KOPT-K1 (cell line): Measurements from ENCODE around the gene CAMKV.

Experiments
- H3K27ac ChIP-seq: fragments of 200-600 bp; sonication (generic); 2 replicates; pipeline ENCODE4 v1.5.1; 2016; ENCODE audit warnings: antibody characterized with exemption, mild to moderate bottlenecking, low read depth, low read length; ENCODE audit not compliant: poor library complexity, severe bottlenecking
- H3K36me3 ChIP-seq: fragments of 200-600 bp; sonication (generic); 2 replicates; pipeline ENCODE4 v1.5.1; 2017; ENCODE audit warnings: antibody characterized with exemption, mild to moderate bottlenecking, low read length, moderate library complexity; ENCODE audit not compliant: insufficient read depth
- H3K9me3 ChIP-seq: fragments of 200-600 bp; sonication (generic); 2 replicates; pipeline ENCODE4 v1.5.1; 2017; ENCODE audit warnings: antibody characterized with exemption, low read length, mild to moderate bottlenecking; ENCODE audit not compliant: insufficient read depth, poor library complexity, severe bottlenecking

The CAMKV gene

DNA sequence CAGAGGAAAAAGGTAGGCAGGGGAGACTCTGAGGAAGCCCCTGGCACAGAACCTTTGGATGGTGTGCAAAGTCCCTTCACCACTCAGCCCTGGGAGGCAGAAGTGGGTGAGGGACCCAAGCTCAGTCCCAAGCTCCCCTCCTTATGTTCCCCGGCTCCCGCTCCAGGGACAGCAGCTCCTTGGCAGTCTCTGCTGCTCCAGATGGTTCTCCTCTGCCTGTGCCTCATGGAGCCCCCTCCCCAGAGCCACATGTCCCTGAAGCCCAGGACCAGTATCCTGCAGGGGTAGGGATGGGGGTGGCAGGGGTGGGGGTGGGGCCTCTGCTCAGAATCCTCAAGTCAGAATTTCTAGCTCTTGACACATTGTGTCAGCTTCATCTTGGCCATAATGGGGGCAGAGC, 8.0 kb upstream of the CAMKV start:
- Histone ChIP-seq H3K9me3 (no peaks in the 10 kb centered on the region), H3K27ac (no peak overlapping the region), H3K36me3 (no peaks in the 10 kb centered on the region)

DNA sequence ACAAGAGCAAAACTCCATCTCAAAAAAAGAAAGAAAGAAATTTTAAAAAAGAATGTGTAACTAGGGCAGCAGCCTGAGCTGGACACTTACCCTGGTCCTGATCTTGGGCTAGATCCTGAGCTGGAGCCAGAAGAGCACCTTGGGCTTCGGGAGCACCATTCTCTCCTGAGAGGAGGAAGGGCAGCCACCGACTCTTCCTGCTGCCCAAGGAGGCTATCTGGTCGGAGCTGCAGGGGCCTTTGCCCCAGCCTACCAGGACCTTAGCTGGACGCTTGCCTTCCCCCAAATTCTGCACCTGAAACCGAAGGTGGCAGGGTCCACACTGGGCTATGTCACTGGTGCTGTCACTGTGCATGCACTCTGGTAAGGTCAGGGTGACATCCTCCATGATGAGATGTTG, 6.9 kb upstream of the CAMKV start:
- no peak overlapping the region for H3K27ac ChIP-seq
- H3K36me3 ChIP-seq = no peaks in the 10 kb centered on the region
- H3K9me3 ChIP-seq = no peaks in the 10 kb centered on the region

DNA sequence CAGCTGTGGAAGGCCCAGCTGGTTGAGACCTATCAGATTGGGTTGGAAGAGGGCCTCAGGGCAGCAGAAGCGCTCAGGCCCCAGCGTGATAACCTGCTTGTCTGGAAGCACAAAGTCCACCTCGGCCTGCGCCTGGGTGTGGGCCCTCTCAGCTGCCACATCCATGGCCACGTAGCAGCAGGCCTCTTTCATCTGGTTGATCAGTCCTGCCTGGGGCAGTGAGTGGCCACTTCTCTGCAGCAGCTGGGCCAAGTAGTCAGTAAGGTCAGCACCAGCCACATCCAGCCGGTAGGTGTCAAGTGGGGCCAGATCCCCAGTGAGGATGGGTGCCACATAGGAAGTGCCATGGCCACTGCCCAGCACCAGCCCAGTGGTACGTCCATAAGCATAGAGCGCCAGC, 3.9 kb upstream of the CAMKV start:
- no peaks in the 10 kb centered on the region for H3K9me3 ChIP-seq
- H3K27ac ChIP-seq = no peak overlapping the region
- no peaks in the 10 kb centered on the region for H3K36me3 ChIP-seq

DNA sequence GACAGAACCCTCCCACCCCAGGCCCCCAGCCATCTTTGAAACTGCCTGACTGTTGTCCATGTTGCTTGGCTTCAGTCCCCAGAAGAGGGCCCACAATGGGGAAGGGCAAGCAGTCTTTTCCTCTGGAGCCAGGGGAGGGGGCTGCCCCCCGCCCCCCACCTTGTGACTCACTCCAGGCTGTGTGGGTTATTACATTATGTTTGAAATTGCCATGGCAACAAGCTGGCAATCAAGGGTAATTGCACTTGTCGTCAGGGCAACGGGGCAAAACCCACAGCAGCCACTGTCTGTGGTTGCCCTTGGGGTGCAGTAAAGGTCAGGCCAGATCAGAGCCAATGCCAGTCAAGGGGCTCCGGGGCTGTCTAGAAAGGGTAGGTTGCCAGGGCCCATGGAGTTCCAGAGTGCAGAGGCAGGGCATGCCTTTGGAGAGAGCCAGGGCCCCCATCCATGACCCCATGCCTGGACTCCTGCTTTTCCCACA, 3.1 kb upstream of the CAMKV start:
- H3K27ac ChIP-seq = no peak overlapping the region
- H3K9me3 ChIP-seq = no peaks in the 10 kb centered on the region
- no peaks in the 10 kb centered on the region for H3K36me3 ChIP-seq

DNA sequence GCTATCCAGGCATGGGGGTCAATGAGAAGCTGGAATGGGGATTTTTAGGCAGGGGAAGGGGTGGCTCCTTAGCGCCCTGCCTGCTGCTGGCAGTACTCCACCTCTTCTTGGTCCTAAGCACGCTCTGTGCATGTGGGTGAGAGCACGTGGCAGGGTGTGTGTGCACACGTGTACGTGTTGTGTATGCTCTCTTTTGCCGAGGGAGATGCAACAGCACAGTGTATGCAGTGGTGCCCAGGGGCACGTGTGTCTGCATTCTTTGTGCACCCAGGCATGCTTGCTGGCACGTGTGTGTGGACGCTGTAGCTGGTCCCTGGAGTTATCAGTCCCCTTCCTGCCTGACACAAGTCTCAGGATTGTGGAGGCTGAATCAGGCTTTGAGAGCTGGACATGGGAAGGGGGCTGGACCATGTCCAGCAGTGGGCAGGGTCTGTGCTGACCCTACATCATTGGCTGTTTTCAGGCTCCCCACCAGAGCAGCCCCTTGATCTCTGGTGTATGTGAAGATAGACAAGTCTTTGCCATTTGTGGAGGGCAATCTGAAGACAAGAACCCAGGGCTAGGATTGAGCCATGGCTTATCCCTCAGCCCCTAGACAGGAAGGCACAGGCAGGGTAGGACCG, 1.9 kb upstream of the CAMKV start:
- Histone ChIP-seq H3K36me3 (no peaks in the 10 kb centered on the region), H3K27ac (no peak overlapping the region), H3K9me3 (no peaks in the 10 kb centered on the region)

DNA sequence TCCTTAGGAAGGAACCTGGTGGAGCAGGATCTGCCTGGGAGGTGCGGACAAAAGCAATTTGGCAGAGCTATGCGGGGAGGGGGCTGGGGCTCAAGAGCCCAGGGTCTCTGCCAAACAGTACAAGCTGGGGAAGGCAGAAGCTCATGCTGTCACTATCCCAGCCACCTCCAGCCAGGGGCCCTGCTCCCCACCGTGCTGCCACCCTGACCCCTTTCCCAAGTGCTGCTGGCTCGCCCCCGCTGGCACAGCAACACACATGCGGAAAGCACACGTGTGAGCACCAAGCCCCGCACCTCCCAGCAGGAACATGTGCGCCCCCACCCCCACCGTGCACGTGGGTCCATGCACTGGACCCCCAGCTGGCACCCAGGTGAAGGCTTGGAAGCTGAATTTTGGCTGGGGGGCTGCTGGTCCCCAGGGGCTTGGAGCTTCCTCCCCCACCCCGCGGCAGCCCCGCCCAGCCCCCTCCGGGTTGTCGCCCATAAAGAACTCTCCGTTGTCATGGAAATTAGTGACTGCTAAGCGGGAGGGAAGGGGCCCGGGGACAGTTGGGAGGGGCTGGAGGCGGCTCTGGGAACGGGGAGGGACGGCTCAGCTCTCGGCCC, 742 bp downstream of the CAMKV start:
- Histone ChIP-seq H3K36me3 (no peaks in the 10 kb centered on the region), H3K27ac (no peak overlapping the region)

DNA sequence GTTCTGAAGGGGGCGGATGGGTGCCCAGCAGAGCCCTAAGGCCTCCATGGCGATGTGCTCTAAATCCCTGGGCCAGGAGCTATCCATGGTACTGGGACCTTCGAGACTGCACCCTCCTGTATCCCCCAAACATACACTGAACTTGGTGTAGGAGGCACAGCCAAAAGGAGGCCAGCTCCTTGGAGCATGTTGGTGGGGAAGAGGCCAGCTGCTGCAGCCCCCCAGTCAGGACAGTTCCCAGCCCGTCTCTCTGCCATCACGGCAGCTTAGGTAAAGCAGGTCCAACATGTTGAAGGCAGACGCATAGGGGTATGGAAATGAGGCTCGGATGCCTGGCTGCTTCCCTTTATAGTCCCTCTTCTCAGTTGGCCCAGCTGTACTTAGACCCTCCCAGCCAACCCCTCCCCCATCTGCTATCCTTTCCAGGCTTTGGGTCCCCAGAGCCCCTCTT, 1.8 kb downstream of the CAMKV start:
- Histone ChIP-seq H3K36me3 (no peaks in the 10 kb centered on the region), H3K27ac (no peak overlapping the region), H3K9me3 (no peaks in the 10 kb centered on the region)

More for the DNA sequence above, 742 bp downstream of the CAMKV start:
- H3K9me3 ChIP-seq = no peaks in the 10 kb centered on the region

DNA sequence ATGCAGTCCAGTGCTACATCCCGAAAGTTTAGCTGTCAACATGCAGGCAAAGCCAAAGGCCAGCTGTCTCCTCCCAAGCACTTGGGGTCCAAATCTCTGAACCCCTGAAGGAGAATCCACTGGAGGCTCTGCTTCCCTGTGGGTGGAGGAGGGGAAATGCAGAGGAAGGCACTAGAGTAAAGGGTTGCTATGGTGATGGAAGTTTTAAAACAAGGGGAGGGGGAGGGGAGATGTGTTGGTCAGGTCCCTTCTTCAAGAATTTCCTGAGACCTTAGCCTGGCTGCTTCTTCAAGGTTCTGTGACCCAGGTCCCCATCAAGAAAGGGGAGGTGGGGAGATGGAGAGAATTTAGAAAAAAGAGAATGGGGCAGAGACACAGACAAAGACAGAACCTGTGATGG, 2.3 kb downstream of the CAMKV start:
- Histone ChIP-seq H3K36me3 (no peaks in the 10 kb centered on the region), H3K27ac (no peak overlapping the region), H3K9me3 (no peaks in the 10 kb centered on the region)

DNA sequence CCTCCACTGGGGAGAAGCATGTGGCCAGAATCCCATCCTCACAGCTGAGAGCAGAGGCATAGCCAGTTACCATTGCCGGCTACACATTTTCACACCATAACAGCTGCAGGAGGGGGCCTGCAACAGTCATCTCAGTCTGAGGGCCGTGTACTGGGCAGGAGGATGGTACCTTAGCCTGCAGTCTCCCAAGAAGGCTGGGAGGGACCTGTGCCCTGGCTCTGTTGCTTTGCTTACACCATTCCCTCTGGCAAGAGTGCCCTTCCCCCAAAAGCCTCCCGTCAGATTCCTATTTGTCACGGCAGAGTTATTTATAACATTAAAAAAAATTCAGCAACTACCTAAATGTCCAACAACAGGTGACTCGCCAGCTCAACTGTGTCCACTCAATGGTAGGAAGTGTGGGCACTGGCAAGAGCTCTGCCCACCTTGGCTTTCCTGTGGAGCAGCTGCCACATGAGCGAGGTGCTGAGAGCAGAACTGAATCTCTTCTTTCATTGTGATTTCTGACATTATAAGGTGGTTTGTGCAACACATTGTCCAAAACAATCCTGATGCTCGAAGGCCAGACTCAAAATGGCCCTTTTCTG, 4.4 kb downstream of the CAMKV start:
- Histone ChIP-seq H3K27ac (no peak overlapping the region), H3K9me3 (no peaks in the 10 kb centered on the region), H3K36me3 (no peaks in the 10 kb centered on the region)

DNA sequence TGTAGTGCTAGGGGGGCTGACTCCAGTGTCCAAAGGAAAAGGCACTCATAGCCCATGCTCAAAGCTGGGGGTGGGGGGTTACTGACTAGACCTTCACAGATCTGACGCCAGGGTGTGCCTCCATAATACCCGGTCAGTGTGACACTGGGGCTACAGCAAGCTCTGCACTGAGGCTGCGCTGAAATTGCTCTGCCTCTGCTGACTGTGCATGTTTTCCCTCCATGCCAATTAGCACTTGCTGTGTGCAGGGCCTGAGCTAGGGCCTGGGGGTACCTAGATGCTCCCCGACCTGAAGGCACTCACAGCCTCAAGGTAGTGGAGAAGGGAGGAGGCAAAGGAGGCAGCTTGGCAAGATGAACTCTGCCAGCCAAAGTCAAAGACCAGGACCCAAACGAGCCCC, 5.2 kb downstream of the CAMKV start:
- Histone ChIP-seq H3K27ac (no peak overlapping the region), H3K36me3 (no peaks in the 10 kb centered on the region), H3K9me3 (no peaks in the 10 kb centered on the region)

DNA sequence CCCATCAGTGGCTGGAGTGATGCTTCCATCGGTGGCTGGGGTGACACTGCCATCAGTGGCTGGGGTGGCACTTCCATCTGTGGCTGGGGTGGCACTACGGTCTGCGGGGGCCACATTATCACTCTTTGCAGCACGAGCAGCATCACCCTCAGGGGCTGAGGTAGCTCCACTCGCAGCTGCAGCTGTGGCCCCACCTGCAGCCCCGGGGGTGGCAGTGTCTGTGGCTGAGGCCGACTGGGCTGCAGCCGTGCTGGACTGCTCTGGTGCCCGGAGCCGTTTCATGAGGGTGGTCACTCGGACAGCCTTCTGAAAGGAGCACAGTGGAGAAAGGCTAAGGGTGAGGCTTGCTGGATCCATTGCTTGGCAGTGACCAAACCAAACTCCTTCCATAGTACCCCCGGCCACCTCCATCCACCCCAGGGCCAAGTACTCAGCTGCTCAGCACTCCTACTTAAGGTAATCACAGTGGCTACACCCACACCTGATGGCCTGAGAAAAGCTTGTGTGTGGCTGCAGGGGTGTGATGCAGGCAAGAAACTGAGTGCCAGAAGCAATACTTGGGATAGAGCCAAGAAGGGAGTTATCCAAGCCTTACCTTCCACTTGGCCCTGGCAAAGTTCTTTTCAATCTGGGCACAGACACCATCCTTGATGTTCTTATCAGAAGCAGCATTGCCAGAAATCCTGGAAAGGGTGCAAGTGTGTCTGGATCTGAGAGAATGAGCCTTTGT, 10.0 kb downstream of the CAMKV start:
- Histone ChIP-seq H3K9me3 (no peaks in the 10 kb centered on the region), H3K36me3 (no peaks in the 10 kb centered on the region), H3K27ac (no peak overlapping the region)

DNA sequence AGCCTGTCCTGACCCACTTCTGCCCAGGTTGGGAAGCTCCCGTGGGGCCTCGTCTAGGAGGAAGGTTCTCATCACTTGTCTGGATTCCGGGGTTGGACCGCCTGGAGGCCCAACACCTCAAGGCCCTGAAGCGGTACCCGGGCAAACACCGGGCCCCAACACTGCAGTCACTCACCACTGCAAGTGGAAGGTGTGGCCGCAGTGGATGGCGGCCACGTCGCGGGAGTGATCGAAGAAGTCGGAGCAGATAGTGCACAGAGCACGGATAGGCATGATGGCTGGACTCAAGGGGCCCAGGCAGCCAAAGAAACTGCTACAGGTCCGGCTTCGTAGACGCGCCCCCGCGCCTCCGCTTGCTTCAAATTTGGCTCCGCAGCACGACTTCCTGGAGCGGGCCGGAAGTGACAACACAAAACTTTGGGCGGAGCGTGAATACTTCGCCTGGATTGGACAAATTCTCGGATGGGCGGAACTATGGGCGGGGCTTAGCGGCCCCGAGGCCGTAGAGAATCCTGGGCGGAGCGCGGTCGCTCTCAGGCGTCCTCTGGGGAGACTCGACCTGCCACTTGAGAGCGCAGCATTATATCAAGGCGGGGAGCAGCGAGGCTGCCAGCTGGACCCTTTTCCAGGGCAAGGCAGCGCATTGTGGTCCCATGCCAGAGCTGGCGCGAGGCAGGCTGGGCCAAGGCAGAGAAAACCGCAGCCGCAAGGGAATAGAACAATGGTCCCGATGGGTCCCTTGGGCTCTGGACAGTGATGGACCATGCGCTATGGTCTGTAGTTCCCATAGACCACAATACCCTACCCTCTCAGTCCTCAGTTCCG, 13.3 kb downstream of the CAMKV start, which contains the start of gene TRAIP:
TRAIP (minus strand) TSS at position 384 of the 825 bp plus-strand sequence; CDS start at position 273, 111 bp downstream.
- H3K27ac ChIP-seq = peak within 1 kb of the TSS; percentile 52
- peaks cover 9% of the 10 kb centered on the region; the same call in 1 of the 2 replicates for H3K36me3 ChIP-seq
- H3K9me3 ChIP-seq = no peaks in the 10 kb centered on the region

DNA sequence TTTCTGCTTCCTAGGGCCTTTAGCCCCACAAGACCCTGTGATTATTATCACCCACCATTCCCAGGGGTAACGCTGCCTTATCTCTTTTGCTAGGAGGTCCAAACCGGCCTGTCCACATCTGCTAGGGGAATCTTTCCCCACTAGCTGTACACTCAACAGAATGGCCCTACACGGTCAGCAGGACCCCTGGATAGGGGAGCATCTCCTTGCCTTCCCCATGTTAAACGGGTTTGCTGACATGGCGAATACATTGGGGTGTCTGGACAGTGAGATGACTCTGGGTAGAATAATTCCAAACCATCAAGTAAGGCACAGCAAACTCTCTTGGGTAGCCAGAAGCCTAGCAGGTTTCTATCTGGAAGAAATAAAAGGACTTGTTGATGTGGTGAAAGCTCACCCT, 14.0 kb downstream of the CAMKV start:
- no peaks in the 10 kb centered on the region for H3K9me3 ChIP-seq
- H3K36me3 ChIP-seq = peaks cover 16% of the 10 kb centered on the region; the same call in 1 of the 2 replicates
- H3K27ac ChIP-seq = peak overlapping the region; percentile 52

DNA sequence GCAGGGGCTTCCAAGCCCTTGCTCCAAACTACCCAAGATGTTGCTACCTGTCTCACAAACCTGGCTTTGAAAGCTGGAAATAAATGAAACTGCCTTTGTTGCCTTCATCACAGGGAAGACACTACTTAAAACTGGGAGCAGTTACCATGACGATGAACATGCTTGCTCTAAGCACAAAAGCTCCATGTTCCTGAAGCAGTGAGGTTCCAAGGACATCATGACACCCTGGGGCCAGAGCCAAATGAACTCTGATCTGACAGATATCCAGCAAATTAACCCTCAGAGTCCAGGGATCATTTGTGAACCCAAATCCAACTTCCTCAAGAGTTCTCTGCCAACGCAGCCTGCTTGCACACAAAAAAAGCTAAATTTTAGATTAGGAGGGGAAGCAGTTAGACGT, 24.0 kb downstream of the CAMKV start:
- Histone ChIP-seq H3K9me3 (no peaks in the 10 kb centered on the region), H3K27ac (no peak overlapping the region), H3K36me3 (peaks cover 76% of the 10 kb centered on the region)
